ENCODE data around the gene PLA2R1.

The PLA2R1 gene

DNA sequence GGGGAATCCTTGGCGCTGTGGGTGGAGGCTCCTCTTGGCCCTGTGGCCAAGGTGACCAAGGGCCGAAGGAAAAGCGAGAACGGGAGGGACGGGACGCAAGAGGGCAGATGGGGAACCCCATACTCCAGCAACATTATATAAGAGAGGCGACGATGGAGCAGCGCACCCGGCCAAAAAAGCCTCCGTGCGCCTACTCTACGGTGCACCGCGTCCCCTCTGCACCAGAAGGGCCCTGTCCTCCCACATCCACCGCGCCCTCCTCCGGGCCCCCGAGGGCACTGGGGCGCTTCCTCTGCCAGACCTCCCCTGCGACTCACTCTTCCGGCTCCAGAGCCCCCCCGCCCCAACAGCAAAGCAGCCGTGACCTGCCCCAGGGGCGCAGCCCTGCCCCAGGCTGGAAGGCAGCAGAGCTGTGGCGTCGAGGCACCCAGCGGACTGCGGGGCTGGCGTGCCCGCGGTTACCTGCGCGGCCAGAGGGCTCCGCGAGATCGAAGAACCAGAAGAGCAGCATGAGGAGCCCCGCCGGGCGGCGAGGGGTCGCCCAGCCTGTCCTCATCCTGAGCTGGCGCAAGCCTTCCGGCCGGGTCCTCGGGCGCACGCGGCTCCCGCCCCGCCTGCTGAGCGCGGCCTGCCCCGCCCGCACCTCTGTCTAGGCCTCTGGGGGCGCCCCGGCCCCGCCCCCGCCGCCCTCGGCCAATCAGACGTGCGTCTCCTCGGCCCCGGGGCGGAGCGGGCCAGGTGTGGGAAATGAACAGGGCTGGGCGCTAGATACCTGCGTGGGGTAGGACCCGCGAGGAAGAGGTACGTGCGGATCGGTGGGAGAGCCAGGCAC, 158.1 kb downstream of the PLA2R1 start, which contains the start of gene LY75:
TSS of gene LY75 (minus strand) at position 630 of the 832 bp plus-strand sequence.
- no peak for TF ChIP-seq ZNF670 (tag by site-specific recombination; IDR thresholded peaks at IDR 0.05; ENCODE audit: low read depth)
- Histone ChIP-seq H3K36me3 (ENCODE audit: control insufficient read depth in 2 of 2, insufficient read depth in 1 of 2, low read length in 2 of 2) (no peaks in the 10 kb centered on the region), H3K4me3 (ENCODE audit: low read depth, low read length) (no peak within 1 kb of the TSS), H3K9me3 (ENCODE audit: control insufficient read depth, insufficient read depth, low read depth, low read length) (no peaks in the 10 kb centered on the region), H3K4me1 (ENCODE audit: control insufficient read depth, insufficient read depth, low read length) (peaks cover 6% of the 10 kb centered on the region), H3K27ac (ENCODE audit: extremely low read depth, low read depth, low read length) (no peak within 1 kb of the TSS)
- ChIA-PET CTCF (no interaction called here), POLR2A (no interaction called here)

DNA sequence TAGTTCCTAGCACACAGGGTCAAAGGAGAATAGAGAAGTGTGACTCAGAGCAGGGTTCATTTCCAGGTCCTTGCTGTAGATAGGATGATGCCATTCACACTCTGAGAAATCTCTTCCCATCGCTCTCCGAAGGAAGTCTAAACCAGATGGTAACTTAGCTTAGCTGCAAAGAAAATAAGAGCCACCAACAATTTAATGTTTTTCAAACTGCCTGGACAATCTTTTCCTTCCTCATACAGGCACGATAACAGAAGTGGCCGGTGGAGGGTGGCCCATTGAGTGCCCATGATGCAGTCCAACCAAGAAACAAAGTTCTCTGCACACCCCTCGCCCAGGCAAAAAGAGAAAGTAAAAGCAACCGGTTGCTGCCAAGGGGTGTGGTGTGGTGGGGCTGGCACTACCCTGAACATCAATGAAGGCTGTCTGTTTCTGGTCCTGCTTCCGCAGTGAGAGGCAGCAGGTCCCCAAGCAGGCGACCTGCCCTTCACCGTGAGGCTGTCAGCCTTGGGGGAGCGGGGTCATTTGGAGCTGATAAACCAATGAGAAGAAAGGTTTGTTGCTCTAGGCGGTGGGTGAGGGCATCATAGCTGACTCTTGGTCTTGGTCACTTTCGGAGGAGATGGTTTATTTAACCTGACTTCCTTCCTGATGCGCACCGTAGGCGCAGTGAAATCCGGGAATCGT, 158.8 kb downstream of the PLA2R1 start:
- POLR2A ChIA-PET: no interaction called here
- Histone ChIP-seq H3K4me1 (ENCODE audit: control insufficient read depth, insufficient read depth, low read length) (peaks cover 6% of the 10 kb centered on the region), H3K27ac (ENCODE audit: extremely low read depth, low read depth, low read length) (no peak overlapping the region), H3K4me3 (ENCODE audit: low read depth, low read length) (no peak overlapping the region), H3K36me3 (ENCODE audit: control insufficient read depth in 2 of 2, insufficient read depth in 1 of 2, low read length in 2 of 2) (no peaks in the 10 kb centered on the region), H3K9me3 (ENCODE audit: control insufficient read depth, insufficient read depth, low read depth, low read length) (no peaks in the 10 kb centered on the region)
- TF ChIP-seq ZNF555 (tag by site-specific recombination; conservative IDR thresholded peaks at IDR 0.05): no peak
- TF ChIP-seq ZNF302 (tag by site-specific recombination; IDR thresholded peaks at IDR 0.05; ENCODE audit: low read depth): no peak
- no peak for TF ChIP-seq IKZF3 (tag by site-specific recombination; IDR thresholded peaks at IDR 0.05)
- TF ChIP-seq ZNF24 (tag by site-specific recombination; IDR thresholded peaks at IDR 0.05): no peak
- TF ChIP-seq ZNF19 (tag by site-specific recombination; IDR thresholded peaks at IDR 0.05; ENCODE audit: low read depth): no peak
- TF ChIP-seq, protein P1, sequence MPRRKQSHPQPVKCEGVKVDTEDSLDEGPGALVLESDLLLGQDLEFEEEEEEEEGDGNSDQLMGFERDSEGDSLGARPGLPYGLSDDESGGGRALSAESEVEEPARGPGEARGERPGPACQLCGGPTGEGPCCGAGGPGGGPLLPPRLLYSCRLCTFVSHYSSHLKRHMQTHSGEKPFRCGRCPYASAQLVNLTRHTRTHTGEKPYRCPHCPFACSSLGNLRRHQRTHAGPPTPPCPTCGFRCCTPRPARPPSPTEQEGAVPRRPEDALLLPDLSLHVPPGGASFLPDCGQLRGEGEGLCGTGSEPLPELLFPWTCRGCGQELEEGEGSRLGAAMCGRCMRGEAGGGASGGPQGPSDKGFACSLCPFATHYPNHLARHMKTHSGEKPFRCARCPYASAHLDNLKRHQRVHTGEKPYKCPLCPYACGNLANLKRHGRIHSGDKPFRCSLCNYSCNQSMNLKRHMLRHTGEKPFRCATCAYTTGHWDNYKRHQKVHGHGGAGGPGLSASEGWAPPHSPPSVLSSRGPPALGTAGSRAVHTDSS (tag by site-specific recombination; IDR thresholded peaks at IDR 0.05): no peak
- TF ChIP-seq ZNF146 (tag by site-specific recombination; IDR thresholded peaks at IDR 0.05): no peak
- TF ChIP-seq ZNF16 (tag by site-specific recombination; IDR thresholded peaks at IDR 0.05; ENCODE audit: low read depth): no peak
- TF ChIP-seq ZNF354C (tag by site-specific recombination; IDR thresholded peaks at IDR 0.05; ENCODE audit: borderline replicate concordance, low read depth): no peak
- no peak for TF ChIP-seq ZNF169 (tag by site-specific recombination; IDR thresholded peaks at IDR 0.05)
- TF ChIP-seq, protein P2, sequence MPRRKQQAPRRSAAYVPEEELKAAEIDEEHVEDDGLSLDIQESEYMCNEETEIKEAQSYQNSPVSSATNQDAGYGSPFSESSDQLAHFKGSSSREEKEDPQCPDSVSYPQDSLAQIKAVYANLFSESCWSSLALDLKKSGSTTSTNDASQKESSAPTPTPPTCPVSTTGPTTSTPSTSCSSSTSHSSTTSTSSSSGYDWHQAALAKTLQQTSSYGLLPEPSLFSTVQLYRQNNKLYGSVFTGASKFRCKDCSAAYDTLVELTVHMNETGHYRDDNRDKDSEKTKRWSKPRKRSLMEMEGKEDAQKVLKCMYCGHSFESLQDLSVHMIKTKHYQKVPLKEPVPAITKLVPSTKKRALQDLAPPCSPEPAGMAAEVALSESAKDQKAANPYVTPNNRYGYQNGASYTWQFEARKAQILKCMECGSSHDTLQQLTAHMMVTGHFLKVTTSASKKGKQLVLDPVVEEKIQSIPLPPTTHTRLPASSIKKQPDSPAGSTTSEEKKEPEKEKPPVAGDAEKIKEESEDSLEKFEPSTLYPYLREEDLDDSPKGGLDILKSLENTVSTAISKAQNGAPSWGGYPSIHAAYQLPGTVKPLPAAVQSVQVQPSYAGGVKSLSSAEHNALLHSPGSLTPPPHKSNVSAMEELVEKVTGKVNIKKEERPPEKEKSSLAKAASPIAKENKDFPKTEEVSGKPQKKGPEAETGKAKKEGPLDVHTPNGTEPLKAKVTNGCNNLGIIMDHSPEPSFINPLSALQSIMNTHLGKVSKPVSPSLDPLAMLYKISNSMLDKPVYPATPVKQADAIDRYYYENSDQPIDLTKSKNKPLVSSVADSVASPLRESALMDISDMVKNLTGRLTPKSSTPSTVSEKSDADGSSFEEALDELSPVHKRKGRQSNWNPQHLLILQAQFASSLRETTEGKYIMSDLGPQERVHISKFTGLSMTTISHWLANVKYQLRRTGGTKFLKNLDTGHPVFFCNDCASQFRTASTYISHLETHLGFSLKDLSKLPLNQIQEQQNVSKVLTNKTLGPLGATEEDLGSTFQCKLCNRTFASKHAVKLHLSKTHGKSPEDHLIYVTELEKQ (tag by site-specific recombination; IDR thresholded peaks at IDR 0.05; ENCODE audit: borderline replicate concordance): no peak
- CTCF ChIA-PET: no interaction called here

DNA sequence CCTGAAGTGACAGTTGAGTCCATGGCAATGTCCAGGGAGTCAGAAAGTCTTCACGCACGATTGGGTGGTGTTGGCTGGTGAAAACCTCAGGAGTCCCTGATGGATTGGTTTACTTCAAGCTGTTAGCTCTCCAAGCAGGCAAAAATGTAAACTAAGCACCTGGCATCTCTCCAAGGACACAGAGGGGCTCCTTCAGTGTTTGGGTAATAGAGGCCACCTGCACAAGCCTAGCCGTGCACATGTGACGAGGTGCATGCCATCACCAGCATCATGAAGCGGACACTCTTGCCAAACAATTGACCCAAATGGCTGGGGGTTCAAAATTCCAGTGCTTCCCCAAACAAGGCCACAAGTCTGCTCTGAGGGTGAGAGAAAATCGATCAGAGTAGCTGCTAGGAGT, 159.7 kb downstream of the PLA2R1 start:
- CTCF ChIA-PET: interaction anchor here (4.4 kb wide), 1 partner anchor 18 kb away, joined by 23 read pairs; no protein-coding TSS in a partner anchor
- POLR2A ChIA-PET: no interaction called here
- no peak overlapping the region for H3K27ac ChIP-seq (ENCODE audit: extremely low read depth, low read depth, low read length)
- no peak overlapping the region for H3K4me3 ChIP-seq (ENCODE audit: low read depth, low read length)
- H3K9me3 ChIP-seq (ENCODE audit: control insufficient read depth, insufficient read depth, low read depth, low read length): no peaks in the 10 kb centered on the region
- H3K4me1 ChIP-seq (ENCODE audit: control insufficient read depth, insufficient read depth, low read length): peaks cover 6% of the 10 kb centered on the region
- TF ChIP-seq ZSCAN16 (tag by site-specific recombination; IDR thresholded peaks at IDR 0.05): peak; percentile 86
- TF ChIP-seq ZBTB21 (tag by site-specific recombination; IDR thresholded peaks at IDR 0.05): peak; percentile 21; the same call in 1 of the 2 replicates
- TF ChIP-seq, protein P3, sequence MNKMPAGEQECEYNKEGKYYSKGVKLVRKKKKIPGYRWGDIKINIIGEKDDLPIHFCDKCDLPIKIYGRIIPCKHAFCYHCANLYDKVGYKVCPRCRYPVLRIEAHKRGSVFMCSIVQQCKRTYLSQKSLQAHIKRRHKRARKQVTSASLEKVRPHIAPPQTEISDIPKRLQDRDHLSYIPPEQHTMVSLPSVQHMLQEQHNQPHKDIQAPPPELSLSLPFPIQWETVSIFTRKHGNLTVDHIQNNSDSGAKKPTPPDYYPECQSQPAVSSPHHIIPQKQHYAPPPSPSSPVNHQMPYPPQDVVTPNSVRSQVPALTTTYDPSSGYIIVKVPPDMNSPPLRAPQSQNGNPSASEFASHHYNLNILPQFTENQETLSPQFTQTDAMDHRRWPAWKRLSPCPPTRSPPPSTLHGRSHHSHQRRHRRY (tag by site-specific recombination; IDR thresholded peaks at IDR 0.05): no peak
- peak; percentile 74 for TF ChIP-seq ZIC2 (tag by site-specific recombination; IDR thresholded peaks at IDR 0.05)
- no peaks in the 10 kb centered on the region for H3K36me3 ChIP-seq (ENCODE audit: control insufficient read depth in 2 of 2, insufficient read depth in 1 of 2, low read length in 2 of 2)
